A549 (cell line): ENCODE measurements around the gene TRIM41. TPM values are rescaled to one million over a fixed set of nuclear protein-coding genes. Genes with fewer than 3 reads are reported as not detected.
A peak's percentile ranks its signal among the peaks of the same experiment; 100 is the strongest.

Experiments used
- BHLHE40 ChIP-seq: IDR thresholded peaks from 2 replicates; pipeline ENCODE4 v1.6.1; 2012; ENCODE audit warnings: low read depth, low read length, inconsistent platforms
- CHD4 ChIP-seq: fragments of 200-600 bp; sonication (generic); IDR thresholded peaks from 2 replicates; pipeline ENCODE4 v1.6.1; 2016; ENCODE audit warnings: antibody characterized with exemption, mild to moderate bottlenecking, borderline replicate concordance
- HES2 ChIP-seq: fragments of >200 bp; sonication (Bioruptor Twin); formaldehyde crosslinking; IDR thresholded peaks from 2 replicates; pipeline ENCODE4 v1.6.1; 2016
- HOXB13 ChIP-seq: fragments of 250-450 bp; sonication (Bioruptor Pico); IDR thresholded peaks from 2 replicates; pipeline ENCODE4 v1.5.0; 2020; ENCODE audit warnings: low read depth, mild to moderate bottlenecking, moderate library complexity
- JUN ChIP-seq, 2 experiments: fragments of >200 bp; sonication (Bioruptor Twin); formaldehyde crosslinking; IDR thresholded peaks; 2 replicates in 1 of 2; 3 replicates in 1 of 2; pipeline ENCODE4 v1.6.1; 2016 to 2017
- KDM1A ChIP-seq: fragments of 200-600 bp; sonication (generic); IDR thresholded peaks from 2 replicates; pipeline ENCODE4 v1.6.1; 2016; ENCODE audit warnings: low read depth, mild to moderate bottlenecking
- MAFK ChIP-seq: fragments of 450-650 bp; IDR thresholded peaks from 2 replicates; pipeline ENCODE4 v1.6.1; 2014; ENCODE audit not compliant: partially characterized antibody
- MAZ ChIP-seq: fragments of 150-350 bp; IDR thresholded peaks from 2 replicates; pipeline ENCODE4 v1.6.1; 2014; ENCODE audit warnings: antibody characterized with exemption, low read depth, low read length, borderline replicate concordance
- MYC ChIP-seq: IDR thresholded peaks from 2 replicates; pipeline ENCODE4 v1.6.1; 2012; ENCODE audit warnings: mild to moderate bottlenecking, inconsistent platforms, low read length, improper control_type of control experiment, borderline replicate concordance
- NPAS2 ChIP-seq: fragments of 250-450 bp; sonication (Bioruptor Pico); IDR thresholded peaks from 2 replicates; pipeline ENCODE4 v1.8.0; 2022; ENCODE audit warnings: mild to moderate bottlenecking, moderate library complexity, borderline replicate concordance
- NR3C1 ChIP-seq: fragments of >200 bp; sonication (Bioruptor Twin); formaldehyde crosslinking; IDR thresholded peaks from 3 replicates; pipeline ENCODE4 v1.6.1; 2017
- PHF8 ChIP-seq: fragments of 200-600 bp; sonication (generic); IDR thresholded peaks from 2 replicates; pipeline ENCODE4 v1.6.1; 2016; ENCODE audit warnings: low read depth, mild to moderate bottlenecking, antibody characterized with exemption, moderate library complexity, borderline replicate concordance
- POLR2A ChIP-seq: IDR thresholded peaks from 2 replicates; pipeline ENCODE4 v1.6.1; 2012; ENCODE audit warnings: mild to moderate bottlenecking, low read length
- RAD21 ChIP-seq, 2 experiments: fragments of >200 bp in 1 of 2; sonication (Bioruptor Twin) in 1 of 2; formaldehyde crosslinking in 1 of 2; IDR thresholded peaks in 1 of 2; conservative IDR thresholded peaks in 1 of 2; 2 replicates in 1 of 2; 3 replicates in 1 of 2; pipeline ENCODE4 v1.6.1; 2012 to 2018; ENCODE audit warnings: inconsistent platforms in 1 of 2
- REST ChIP-seq: fragments of 200-600 bp; sonication (generic); IDR thresholded peaks from 2 replicates; pipeline ENCODE4 v1.6.1; 2016; ENCODE audit warnings: antibody characterized with exemption, mild to moderate bottlenecking, moderate library complexity
- SREBF2 ChIP-seq: fragments of 450-650 bp; IDR thresholded peaks from 2 replicates; pipeline ENCODE4 v1.6.1; 2014; ENCODE audit warnings: mild to moderate bottlenecking, moderate library complexity
- ZSCAN20 ChIP-seq: fragments of 250-450 bp; sonication (Bioruptor Pico); IDR thresholded peaks from 2 replicates; pipeline ENCODE4 v1.8.0; 2022; ENCODE audit warnings: mild to moderate bottlenecking, moderate library complexity
- polyA plus RNA-seq, 4 experiments: library from polyadenylated mRNA; depleted of rRNA in 3 of 4; stranded (reverse); fragments of >200 nt; fragmentation: RNase III in 1 of 4; extraction: RNeasy Plus Mini Kit Qiagen cat#74134 plus additional on column Dnase treatment in 1 of 4; gene quantifications; 2 replicates in 3 of 4; 3 replicates in 1 of 4; pipeline ENCODE4 v1.2.3, GENCODE V29; 2011 to 2017
- TF ChIP-seq, protein P1 (sequence below): fragments of >200 bp; sonication (Bioruptor Twin); formaldehyde crosslinking; IDR thresholded peaks from 3 replicates; pipeline ENCODE4 v1.5.1; 2016
- TF ChIP-seq, protein P2 (sequence below): IDR thresholded peaks from 2 replicates; pipeline ENCODE4 v1.6.1; 2012

The TRIM41 gene
- polyA plus RNA-seq, 2 of the 4 experiments (the other 2 are of a cell fraction): 22.7 to 32.5 TPM

DNA sequence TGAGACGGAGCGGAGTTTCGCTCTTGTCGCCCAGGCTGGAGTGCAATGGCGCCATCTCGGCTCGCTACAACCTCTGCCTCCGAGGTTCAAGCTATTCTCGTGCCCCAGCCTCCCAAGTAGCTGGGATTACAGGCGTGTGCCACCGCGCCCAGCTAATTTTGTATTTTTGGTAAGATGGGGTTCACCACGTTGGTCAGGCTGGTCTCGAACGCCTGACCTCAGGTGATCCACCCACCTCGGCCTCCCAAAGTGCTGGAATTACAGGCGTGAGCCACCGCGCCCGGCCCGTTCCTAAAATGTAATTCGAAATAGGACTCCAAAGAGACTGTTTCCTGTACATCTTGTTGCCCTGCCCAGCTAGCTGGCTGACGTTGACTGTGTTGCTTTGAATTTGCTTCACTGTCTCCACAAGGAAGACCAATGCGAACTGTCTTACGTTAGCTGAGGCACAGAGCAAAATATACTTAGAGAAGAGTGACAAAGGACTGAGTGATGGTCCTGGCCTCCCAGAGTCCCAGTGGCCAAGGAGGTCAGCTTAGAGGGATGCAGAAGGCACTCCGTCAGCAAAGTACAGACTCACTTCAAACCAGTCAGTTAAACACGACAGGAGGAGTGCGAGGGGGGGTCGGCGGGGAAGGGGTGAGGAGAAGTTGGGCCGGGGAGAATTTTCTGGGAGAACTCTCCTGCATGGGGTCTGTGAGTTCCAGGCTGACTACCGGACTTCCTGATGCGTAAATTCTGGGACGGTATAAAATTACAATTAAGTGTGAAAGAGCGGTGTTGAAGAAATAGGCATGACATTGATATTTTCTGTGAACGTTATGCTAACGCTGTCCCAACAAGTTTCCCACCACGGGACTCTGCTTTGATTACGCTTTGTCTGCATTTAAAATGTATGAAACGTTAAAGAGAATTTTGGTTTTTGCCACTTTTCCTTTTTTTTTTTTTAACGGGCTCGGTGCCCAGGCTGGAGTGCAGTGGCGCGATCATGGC is 6.8 kb upstream of the TRIM41 start (continued):
- TF ChIP-seq, protein P1, sequence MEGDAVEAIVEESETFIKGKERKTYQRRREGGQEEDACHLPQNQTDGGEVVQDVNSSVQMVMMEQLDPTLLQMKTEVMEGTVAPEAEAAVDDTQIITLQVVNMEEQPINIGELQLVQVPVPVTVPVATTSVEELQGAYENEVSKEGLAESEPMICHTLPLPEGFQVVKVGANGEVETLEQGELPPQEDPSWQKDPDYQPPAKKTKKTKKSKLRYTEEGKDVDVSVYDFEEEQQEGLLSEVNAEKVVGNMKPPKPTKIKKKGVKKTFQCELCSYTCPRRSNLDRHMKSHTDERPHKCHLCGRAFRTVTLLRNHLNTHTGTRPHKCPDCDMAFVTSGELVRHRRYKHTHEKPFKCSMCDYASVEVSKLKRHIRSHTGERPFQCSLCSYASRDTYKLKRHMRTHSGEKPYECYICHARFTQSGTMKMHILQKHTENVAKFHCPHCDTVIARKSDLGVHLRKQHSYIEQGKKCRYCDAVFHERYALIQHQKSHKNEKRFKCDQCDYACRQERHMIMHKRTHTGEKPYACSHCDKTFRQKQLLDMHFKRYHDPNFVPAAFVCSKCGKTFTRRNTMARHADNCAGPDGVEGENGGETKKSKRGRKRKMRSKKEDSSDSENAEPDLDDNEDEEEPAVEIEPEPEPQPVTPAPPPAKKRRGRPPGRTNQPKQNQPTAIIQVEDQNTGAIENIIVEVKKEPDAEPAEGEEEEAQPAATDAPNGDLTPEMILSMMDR: no peak
- no peak for TF ChIP-seq ZSCAN20 (CRISPR knock-in tag)
- 0 out of 2 replicates have a peak, but pooled peaks have one; percentile 40 for TF ChIP-seq HOXB13 (CRISPR knock-in tag)
- no peak for TF ChIP-seq NR3C1
- TF ChIP-seq KDM1A: peak; percentile 93
- TF ChIP-seq MAFK: no peak
- no peak for TF ChIP-seq MYC
- TF ChIP-seq MAZ: no peak
- TF ChIP-seq CHD4: no peak; the same call in 1 of the 2 replicates
- no peak for TF ChIP-seq BHLHE40
- TF ChIP-seq JUN (IDR thresholded peaks at IDR 0.05): no peak
- TF ChIP-seq, protein P2, sequence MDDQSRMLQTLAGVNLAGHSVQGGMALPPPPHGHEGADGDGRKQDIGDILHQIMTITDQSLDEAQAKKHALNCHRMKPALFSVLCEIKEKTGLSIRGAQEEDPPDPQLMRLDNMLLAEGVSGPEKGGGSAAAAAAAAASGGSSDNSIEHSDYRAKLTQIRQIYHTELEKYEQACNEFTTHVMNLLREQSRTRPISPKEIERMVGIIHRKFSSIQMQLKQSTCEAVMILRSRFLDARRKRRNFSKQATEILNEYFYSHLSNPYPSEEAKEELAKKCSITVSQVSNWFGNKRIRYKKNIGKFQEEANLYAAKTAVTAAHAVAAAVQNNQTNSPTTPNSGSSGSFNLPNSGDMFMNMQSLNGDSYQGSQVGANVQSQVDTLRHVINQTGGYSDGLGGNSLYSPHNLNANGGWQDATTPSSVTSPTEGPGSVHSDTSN: no peak
- no peak for TF ChIP-seq POLR2A
- no peak for TF ChIP-seq HES2
- no peak for TF ChIP-seq RAD21 (conservative IDR thresholded peaks at IDR 0.05 in 1 of 2, IDR thresholded peaks at IDR 0.05 in 1 of 2)
- no peak for TF ChIP-seq PHF8
- TF ChIP-seq NPAS2: no peak
- TF ChIP-seq REST: no peak
- peak; percentile 23; the same call in 1 of the 2 replicates for TF ChIP-seq SREBF2
